C1 segment of cervical spinal cord (tissue), 14 donors: ENCODE results near the gene IGF1R.

Experiments used
- DNase-seq, 14 donors: peaks; one replicate each; lab custom pipeline; 2025; lab: John Stamatoyannopoulos, UW

Gene IGF1R

DNA sequence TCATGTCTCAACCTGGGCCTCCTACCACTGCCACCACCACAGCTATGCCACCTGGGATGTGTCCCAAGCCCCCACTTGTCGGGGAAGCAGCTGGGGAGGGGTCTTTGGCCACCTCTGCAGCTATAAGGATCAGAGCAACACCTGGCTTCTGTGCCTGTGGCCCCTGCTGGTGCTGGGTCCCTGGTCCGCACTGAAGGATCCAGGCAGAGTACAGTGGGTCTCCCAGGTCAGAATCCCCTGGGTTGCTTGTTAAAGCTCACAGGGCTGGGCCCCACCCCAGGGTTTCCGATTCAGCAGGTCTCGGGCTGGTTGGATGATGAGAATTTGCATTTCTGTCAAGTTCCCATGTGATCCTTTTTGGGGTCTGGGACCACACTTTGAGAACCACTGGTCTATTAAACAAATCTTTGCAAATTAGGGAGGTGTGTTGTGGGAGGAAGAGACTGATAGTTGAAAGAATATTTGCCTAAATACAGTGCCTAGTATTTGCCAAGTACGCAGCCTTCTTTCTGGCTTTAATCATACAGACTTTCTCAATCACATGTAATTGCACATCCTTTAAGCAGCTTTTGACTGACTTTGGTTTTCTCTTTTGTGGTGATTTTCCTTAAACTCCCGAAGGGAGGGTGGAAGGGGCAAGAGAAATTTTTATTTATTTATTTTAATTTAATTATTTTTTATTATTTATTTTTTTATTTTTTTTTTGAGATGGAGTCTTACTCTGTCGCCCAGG, 127.3 kb downstream of the IGF1R start:
- DNase-seq = no peak

DNA sequence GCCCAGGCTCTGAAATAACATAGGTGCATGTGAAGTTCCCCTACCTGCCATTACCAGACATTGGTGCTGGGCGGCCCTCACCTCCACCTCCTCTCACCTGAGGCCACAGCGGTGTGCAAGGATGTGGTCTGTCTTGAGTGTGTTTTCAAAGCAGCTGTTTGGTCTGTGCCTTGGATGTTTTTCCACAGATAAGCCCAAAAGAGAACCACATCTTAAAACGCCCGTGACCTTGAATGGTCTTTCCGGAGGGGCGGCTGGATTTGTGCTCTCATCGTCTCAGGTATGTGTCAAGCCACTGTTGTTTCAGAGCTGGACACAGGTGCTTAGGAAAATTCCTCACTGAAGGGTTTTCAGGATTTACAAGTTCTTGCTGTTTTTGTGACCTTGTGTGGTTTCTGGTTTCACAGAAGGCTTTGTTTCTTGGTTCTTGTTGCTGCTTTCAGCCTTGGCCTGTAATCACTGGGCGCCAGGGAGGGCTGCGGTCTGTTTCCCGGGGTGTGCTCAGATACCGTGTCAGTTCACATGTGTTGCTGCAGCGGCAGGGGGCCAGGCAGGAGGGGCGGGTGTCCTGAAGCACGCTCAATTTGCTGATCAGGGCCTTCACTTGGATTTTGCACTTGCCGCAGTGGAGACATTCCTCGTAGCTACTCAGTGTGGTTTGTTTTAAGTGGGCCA, 128.4 kb downstream of the IGF1R start:
- no peak for DNase-seq

DNA sequence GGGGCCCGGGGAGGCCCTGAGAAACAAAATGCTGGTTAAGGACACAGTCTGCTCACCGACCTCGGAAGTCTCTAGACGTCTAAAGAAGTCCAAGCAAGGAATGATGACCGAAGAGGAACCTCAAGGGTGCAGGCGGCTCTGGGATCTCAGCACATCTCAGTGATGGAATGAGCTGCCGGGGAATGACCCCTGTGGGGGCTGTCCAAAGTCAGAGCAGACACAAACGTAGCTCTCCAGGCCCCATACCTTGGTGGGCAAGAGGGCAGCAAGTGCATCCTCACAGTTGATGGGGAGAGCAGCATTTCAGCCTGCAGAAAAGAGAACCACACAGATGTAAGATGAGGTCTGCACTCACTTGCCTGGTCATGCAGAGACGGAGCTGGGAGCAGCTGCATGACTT, 129.1 kb downstream of the IGF1R start:
- no peak for DNase-seq

DNA sequence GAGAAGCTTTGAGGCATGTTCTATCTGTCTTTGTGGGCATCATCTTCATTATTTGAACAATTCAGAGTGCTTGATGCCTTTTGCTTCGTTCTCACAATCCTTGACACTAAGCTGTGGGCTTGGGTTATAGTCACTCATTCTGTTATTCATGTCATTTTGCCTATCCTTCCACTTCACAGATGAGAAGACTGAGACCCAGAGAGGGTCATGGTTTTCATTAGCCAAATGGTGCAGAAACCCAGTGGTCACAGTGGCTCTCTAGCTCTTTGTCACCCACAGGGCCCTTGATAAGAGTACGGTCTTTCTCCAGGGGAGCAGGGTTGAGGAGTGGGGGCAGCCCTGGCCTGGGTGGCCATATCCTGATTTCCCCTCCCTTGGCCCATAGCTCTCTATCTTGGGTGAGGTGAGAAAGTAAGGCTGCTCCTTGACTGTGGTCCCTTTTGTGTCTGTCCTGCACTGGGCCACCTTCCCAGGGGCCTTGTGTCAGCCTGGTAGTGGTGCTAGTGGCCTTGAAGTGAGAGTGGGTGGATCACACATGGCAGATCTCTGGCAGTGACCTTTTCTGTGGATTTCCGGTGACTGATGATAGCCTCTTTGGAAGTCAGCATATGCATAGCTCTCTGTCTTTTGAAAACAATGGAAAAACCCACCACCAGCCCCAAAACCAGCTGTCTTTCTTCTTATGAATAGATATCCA, 130.1 kb downstream of the IGF1R start:
- peak in 1 of 14 donors; percentile 27 for DNase-seq

DNA sequence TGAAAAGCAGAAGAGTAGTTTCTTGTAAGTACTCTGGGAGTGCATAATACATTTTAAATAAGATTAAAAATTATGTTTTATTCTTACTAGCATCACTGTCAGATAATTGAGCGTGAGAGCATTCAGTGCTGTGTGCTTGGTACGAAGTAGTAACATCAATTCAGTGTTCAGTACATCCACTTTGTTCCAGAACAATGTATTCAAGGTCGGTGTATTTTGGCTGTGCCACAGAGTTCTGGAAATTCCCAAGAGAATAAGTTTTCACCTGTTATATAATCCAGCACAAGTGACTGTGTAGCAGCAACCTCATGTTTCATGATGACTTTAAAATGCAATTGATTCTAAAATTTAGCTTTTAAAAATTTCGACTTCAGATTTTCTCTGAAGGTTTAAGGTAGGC, 130.6 kb downstream of the IGF1R start:
- DNase-seq = peak in 1 of 14 donors; percentile 27

DNA sequence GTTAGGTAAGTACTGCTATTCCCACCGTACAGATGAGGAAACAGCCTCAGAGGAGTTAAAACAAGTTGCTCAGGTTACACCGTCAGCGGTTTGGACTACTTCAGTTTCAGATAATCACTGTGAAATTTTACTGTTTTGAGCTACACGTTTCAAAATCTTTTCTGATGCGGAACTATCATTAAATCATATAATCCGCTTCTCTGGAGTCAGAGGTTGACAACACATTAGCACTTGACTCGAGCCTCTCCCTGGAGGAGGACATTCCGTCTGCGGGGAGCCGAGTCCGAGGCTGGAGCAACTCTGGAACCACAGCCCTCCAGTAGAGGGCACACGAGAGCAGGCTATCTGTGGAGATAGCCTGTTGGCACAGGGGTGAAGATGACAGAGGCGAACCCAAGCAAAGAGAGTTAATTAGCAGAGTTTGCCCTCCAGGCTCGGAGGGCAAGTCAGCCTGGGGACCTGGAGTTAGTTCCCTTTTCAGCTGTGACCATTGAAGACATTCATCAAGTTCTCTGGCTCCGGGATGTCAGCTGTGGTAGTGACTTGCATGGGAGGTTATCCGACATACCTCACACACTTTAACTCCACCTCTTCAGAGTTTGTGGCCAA, 131.2 kb downstream of the IGF1R start:
- DNase-seq = peak in 11 of 14 donors; percentile 15 to 69 (median 46)

DNA sequence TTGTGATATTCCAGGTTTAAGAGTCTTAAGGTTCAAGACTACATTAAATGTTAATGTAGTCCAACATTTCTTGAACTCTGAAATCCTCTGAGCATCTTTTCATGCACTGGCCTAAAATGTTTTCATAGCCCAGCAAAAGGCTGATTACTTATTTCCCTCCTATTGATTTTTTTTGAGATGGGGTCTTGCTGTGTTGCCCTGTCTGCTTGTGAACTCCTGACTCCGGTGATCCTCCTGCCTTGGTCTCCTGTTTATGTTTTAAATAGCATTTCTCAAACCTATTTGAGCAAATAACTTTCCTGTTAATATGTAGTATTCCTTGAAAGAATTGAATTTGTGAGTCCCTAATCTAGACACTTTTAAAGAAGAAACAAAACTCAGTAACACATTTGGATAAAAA, 133.5 kb downstream of the IGF1R start:
- no peak for DNase-seq

DNA sequence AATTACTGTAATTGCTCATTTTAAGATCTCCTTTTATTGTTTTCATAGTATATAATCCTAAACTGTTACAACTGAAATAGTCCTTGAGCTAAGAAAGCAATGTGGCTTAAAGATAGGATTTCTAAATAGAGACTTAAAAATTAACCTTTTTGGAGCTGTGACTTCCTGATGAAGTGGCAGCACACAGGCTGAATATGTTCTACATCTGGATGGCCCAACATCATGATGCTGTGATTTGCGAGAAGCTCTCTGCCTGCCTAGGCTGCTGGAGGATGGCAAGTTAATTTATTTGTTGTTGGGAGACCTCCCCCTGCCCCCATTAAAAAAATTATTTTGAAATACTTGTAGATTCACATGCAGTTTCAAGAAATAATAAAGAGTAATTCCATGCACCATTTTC, 134.5 kb downstream of the IGF1R start:
- DNase-seq = no peak

DNA sequence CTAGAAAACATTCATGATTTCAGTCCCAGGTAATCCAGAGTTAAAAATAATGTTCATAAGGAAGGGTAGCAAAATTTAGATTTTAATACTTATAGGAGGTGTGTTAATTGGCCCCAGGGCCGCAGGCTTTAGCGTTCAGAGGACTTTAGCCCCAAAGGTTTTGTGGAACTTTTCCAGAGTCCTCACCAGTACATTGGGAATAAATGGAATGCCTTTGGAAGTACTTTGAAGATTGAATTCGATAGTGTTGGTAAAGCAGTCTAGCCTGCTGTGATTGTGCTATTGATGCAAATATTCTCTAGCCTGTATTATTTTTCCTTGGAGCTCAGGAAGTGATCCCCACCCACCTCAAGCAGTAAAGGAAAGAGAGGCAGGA, 137.1 kb downstream of the IGF1R start:
- no peak for DNase-seq

DNA sequence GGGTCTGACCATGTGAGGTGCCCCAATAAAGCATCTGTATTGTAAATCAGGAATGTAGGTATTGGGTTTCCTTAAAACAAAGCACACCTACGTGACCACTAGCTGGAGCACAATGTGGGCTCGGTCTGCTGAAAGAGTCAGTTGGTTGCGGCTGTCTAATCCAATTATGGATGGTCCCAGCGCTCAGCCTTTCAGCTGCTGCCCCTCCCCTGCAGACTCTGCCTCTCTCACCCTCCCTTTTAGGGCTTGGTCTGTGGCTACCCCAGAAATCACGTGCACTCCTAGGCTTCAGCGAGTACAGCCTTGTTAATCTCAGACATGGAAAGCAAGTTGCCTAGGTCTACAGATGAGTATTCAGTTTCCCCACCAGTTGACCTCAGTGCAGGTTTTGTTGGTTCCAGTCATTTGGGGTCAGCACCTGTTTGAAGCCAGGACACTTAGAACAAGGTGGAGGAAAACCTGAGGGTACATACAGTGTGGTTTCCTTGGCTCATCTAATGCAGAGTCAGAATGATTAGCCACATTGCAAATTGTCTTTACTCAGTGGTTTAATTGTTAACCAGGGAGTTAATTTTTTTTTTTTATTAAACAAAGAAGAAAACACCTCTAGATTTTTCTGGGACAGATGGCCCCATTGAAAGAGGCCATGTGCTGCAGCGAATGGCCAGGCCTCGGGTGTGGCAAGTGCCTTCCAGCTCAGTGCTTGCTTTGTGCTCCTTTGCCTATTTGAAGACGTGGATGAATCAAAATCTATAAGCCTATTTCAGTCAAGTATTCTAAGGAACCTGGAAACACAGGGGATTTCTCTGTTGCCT, 137.7 kb downstream of the IGF1R start:
- no peak for DNase-seq

DNA sequence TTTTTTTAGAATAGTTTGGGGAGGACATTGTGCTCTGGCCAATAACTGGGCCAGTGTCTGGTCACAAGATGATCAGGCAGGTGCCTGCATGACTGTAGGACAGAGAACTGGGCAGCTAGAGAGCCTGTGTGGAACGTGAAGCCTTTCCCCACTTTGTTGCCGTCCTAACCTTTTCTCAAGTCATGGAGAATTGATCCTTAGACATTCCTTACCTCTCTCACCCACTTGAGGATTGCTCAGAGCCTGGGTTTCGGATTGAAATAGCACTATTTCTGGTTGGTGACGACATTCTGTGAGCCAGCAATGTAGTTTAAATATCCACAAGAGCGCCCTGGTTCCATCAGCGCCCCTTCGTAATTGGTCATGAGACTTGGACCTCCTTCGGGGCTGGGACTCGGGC, 138.4 kb downstream of the IGF1R start:
- no peak for DNase-seq

DNA sequence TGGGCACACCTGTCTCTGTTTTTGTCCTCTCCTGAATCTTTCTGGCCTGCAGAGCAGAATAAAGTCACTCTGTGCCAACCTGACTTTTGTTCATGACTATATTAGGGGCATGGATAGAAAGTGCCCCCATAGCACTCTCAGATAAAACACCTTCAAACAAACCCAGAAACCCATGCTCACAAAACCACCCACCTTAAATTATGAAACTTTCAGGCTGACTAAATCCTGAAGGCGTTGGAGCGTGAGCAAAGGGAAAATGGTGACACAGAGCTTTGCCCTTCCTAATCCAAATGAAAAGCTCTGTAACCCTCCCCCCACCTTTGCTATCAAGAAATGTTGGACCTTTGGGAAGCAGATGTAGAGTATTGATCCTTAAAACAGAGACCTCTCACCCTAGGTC, 138.9 kb downstream of the IGF1R start:
- DNase-seq = no peak

DNA sequence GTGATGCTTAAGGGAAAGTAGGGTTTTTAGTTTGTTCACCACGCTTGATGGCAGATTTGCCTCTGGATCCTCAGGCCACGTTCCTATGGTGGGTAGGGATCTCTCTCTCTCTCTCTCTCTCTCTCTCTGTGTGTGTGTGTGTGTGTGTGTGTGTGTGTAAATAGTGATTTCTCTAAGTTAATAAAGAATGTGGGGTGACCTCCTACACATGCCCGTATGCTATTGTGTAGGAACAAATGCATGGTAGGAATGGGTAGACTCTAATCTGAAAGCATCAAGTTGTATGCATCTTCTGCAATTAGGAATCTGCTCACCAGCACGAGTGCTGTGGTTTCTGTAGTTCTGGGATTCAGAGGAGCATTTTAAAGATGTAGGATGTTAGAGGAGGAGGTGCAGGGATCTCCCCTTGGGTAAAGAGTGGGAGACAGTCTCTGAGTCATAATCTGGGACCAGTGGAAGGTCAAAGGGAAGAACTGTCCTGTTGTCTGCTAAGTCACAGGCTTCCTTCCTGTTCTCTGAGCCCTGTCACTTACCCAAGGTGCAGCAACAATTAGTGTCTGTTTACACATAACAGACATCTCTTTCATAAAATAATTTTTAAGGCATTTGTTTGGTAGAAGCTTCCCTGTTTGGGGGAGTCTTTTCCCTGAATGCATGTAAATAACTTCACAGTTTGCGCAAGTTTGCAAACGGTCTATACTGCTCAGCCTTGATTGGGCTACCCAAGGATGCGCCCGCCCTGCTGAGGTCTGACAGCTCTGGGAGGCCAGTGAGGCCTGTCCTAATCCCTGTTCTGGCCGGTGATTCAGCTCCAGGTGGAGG, 139.8 kb downstream of the IGF1R start:
- DNase-seq = peak in 2 of 14 donors; percentile 7 to 19

DNA sequence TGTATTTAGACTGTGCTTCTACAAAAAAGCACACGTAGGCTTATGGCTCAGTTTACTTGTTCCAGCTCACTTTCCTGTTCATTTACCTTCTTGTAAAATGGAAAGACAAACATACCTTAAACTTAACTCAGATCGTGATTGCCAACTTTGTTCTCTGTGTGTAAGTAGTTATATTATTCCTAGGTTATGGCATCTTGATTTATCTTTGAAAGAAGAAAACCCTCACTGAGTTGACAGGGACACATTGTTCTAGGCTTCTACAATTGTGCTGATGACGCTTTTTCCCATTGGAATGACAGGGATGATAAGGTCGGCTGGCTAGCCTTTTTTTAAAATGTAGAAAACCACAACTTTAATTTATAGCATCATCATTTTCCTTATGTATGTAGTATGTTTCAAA, 140.7 kb downstream of the IGF1R start:
- no peak for DNase-seq

DNA sequence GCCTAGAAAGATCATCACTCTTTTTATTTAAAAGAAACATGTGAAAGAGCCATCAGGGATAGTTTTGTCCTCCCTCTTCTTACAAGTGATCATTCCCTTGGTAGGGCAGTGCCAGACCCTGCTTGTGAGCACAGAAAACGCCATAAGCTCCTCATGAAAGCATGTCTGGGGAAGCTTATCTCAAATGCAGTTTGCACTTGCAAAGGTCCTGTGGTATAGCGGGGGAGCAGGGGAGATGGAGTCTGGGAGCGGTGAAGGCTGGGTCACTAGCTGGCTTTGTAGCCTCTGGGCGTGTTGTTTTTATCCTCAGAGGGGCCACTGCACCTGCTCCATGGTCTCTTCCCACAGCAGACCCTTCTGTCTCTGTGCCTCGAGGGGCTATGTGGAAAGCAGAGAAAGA, 141.9 kb downstream of the IGF1R start:
- DNase-seq = no peak

DNA sequence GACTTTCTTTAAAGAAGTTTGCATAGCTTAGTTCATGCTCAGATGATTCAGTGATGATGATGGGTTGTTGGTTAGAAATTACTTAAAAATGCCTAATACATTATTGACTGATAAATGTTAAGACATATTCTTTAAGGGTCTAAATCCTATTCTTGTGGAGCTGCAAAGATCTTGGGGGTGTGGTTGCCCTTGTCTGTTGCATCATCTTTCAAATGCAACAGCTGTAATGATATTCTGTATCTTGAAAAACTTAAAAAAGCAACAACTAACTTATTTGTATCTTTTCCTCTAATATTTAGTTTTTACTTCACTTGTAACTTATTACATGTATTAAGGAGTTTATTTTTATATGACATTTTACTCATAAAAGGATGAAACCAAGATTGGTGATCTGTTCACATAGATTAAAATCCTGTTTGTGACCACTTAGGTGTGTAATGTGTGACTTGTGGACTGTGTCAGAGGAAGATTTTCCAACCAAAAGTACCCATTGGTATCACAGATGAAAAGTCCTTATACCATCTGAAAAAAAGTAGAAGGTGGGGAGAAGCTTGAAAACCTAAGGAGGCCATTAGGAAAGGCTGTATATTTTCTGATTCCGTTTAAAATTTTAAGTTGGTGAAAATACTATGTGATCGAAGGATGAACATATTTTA, 142.8 kb downstream of the IGF1R start:
- DNase-seq = no peak

DNA sequence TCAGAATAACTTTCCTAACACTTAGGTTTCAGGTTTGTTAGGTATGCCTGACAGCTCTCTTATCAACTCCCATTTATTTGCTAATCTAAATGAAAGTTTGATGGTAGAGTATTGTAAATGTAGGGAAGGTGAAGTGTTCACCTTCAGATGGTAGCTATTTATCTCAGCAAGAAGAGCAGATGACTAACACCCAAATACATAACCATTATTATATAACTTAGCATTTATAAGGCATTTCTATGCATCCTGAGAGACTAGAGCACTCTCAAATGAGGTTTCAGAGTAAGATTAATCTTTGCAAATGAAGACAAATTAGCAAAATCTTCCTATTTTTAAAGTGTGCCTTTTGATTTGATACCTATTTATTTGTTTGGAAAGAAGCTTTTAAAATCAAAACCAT, 143.8 kb downstream of the IGF1R start:
- no peak for DNase-seq

DNA sequence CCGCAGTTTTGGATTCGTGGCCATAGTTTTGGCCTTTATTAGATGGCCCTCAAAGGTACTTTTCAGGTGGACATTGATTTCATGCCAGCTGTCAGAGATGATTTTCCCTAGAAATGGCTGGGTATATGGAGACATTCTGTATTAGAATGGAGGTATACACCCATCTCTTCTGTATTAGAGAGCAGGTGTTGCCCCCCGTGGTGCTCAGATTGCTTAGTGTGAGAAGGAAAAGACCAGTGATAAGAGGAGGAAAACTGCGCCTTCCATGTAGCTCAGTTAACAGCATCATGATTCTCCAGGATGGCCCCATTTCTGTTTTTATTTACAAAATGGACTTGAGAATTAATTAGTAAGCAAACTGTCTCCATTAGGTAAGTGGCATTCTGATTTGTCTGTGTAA, 145.9 kb downstream of the IGF1R start:
- DNase-seq = peak in 1 of 14 donors; percentile 43

DNA sequence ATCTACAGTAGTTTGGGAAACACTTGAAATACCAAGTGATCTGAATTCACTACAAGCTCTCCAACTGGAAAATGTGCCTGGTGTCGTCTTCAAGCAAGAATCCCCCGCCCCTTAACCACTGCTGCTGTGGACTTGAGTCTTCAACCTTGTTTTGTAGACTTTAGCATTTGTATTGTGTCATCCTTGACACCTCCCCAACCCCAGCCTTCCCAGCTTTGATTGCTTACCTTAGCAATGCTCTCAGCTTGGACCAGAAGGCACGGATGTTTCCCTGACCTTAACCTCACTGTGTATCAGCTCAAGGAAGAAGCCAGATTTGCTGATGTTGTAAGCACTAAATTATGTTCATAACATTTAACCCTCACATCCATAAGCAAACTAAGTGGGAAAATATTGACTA, 146.4 kb downstream of the IGF1R start:
- no peak for DNase-seq

DNA sequence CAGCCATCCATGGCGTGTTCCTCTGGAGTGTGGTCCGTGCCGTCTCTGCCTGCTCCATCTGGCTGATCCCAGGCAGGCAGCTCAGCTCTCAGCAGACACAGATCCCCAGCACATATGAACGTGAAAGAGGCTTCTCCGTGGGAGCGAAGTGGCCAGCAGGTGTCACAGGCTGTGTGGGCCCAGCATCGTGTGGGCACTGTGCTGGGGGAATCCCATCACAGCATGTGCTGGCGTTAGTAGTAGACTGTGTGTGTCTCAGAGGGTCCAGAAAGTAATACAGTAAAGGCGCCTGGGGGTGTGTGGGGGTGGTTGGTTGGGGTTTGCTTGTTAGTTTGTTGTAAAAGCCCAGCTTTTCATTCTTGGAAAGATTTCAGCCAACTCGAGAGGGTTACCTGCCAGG, 147.6 kb downstream of the IGF1R start:
- DNase-seq = no peak
